ENCODE results near the gene CRELD1.
"Not testable (repeated sequence)": the region's sequence is repeated elsewhere in the genome, so short reads cannot be mapped to it uniquely, and the experiment has no call there.

CRELD1 gene, protein sequence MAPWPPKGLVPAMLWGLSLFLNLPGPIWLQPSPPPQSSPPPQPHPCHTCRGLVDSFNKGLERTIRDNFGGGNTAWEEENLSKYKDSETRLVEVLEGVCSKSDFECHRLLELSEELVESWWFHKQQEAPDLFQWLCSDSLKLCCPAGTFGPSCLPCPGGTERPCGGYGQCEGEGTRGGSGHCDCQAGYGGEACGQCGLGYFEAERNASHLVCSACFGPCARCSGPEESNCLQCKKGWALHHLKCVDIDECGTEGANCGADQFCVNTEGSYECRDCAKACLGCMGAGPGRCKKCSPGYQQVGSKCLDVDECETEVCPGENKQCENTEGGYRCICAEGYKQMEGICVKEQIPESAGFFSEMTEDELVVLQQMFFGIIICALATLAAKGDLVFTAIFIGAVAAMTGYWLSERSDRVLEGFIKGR

GRCh38 chr3:9933561-9934234, at the start of gene CRELD1:
TSS of gene CRELD1 (plus strand) at chr3:9933834. CDS start at chr3:9934439, 605 bp downstream.
- peak; percentile 41 for DNase-seq

GRCh38 chr3:9884555-9885165, 49.0 kb upstream of the CRELD1 start:
- DNase-seq = no peak

DNA sequence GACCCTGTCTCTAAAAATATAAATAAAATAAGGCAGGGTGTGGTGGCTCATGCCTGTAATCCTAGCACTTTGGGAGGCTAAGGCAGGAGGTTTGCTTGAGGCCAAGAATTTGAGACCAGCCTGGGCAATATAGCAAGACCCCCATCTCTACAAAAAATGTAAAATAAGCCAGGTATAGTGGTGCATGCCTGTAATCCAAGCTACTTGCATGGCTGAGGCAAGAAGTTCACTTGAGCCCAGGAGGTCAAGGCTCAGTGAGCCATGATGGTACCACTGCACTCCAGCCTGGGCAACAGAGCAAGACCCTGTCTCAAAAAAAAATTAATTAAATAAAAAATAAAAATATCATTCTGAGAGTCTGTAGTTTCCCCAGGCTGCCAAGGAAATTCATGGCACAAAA, 47.3 kb upstream of the CRELD1 start:
- no peak for DNase-seq

GRCh38 chr3:9887480-9887879, 46.2 kb upstream of the CRELD1 start:
- DNase-seq = no peak

- DNase-seq = no peak
These were observed 45.1 kb upstream of the CRELD1 start for GRCh38 chr3:9888540-9888939.

GRCh38 chr3:9889405-9889804, 44.2 kb upstream of the CRELD1 start:
- DNase-seq = no peak

- peak; percentile 37 for DNase-seq
These were observed 43.2 kb upstream of the CRELD1 start, which contains the start of gene JAGN1 for GRCh38 chr3:9890249-9891071. TSS of gene JAGN1 (plus strand) at chr3:9890610. CDS start at chr3:9890723, 113 bp downstream.

DNA sequence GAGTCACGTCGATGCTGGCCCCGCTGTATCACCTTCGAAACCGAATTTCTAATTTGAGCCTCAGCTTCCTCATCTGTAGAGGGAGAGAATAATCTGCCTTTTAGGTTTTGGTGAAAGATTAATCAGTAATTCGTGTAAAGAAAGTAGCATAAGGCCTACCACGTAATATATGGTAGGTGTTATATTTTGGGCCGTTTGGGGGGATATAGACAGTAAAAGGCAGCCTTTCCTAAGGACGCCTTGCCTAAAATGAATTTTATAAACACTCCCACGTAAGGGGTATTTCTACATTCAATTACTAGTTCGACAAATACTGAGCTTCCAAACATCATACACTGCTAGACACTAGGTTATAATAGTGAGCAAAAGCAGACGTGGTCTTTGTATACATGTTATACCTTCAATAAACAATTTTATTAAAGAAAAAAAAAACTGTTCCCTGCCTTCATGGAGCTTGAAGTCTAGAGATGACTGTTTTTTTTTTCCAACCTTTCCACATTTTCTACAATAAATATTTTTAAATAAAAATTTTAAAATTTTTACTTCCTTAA, 42.5 kb upstream of the CRELD1 start:
- no peak for DNase-seq

DNA sequence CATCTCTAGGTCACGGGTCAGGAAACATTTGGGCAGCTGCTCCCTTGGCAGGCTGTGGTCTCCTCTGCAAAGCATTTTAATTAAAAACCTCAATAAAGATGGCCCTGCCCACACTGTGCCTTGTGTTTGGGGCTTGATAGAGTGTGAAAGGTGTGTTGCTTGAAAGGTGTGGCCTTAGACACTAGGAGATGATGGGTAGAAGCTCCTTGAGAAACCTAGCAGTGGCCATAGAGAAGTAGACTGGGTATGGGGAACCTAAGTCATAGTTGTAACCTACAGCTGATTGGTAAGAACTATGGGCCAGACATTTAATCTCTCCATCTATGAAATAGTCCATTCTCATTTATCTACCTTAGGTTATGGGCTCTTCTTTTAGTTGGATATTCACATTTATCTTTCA, 39.9 kb upstream of the CRELD1 start:
- no peak for DNase-seq

DNA sequence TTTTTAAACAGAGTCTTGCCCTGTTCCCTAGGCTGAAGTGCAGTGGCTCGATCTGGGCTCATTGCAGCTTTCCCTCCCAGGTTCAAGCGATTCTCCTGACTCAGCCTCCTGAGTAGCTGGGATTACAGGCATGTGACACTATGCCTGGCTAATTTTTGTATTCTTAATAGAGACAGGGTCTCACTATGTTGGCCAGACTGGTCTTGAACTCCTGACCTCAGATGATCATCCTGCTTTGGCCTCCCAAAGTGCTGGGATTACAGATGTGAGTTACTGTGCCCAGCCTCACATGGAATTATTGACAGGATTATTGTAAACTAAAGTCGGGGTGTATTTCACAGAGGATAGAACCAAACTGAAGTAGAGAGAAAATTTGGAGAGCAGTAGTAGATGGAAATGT, 37.9 kb upstream of the CRELD1 start:
- not testable (repeated sequence) for DNase-seq

- DNase-seq = not testable (repeated sequence)
These were observed 36.8 kb upstream of the CRELD1 start for GRCh38 chr3:9896755-9897407.

- DNase-seq = no peak
These were observed 35.9 kb upstream of the CRELD1 start for GRCh38 chr3:9897408-9898372.

GRCh38 chr3:9898467-9899241, 35.0 kb upstream of the CRELD1 start:
- DNase-seq = no peak

DNA sequence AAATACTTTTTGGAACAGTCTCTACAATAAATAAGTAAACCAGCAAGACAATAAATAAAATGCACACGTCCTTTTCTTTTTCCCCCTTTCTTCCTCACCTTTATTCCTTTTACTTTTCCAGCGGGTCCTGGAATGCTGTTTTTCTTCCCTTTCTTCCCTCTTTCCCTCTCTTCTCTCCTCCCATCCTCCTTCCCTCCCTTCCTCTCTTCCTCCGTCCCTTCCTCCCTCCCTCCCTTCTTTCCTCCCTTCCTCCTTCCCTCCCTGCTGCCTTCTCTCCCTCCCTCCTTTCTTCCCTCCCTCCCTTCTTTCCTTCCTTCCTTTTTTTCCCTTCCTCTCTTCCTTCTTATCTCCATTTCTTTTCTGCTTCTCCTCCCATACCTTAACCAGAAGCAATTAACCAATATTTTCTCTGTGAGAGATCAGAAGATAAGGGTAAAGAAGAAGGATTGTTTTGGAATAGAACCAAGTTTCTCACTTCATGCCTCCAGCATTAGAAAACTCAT, 34.3 kb upstream of the CRELD1 start:
- DNase-seq = no peak

- DNase-seq = not testable (repeated sequence)
These were observed 32.6 kb upstream of the CRELD1 start for GRCh38 chr3:9900965-9901415.

DNA sequence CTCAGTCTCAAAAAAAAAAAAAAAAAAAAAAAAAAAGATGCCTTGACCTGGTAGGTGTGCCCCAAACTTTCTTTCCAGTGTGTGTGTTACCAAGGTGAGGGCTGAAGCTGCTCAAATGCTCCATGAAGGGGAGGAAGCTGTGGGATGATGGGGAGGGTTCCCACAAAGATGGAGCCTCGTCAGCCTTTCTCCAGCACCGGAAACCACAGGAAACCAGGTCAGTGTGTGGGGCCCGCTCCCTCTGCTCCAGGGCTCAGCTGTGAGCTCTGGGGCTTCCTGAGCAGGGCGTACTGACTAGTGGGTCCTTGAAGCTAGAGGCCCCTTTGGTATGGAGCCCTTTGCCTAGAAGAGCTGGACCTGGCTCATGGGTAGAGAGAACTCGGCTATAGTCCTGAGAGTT, 31.7 kb upstream of the CRELD1 start:
- DNase-seq = no peak

GRCh38 chr3:9902372-9903237, 31.0 kb upstream of the CRELD1 start, which contains the start of gene IL17RE:
TSS of gene IL17RE (plus strand) at chr3:9902848. CDS start at chr3:9902933, 85 bp downstream.
- no peak for DNase-seq

- DNase-seq = no peak
These were observed 30.4 kb upstream of the CRELD1 start for GRCh38 chr3:9903238-9903624.

Data from NCI-H1417 treated with DMSO at 0.1 percent for 48 hours (cell line).